ENCODE results near the gene CLDN9.

- TF ChIP-seq POLR2A (IDR thresholded peaks at IDR 0.05) (no peak), CTCF (IDR thresholded peaks at IDR 0.05 in 4 of 5, conservative IDR thresholded peaks at IDR 0.05 in 1 of 5) (no peak)
Measured at GRCh38 chr16:2964475-2965336, 48.0 kb upstream of the CLDN9 start.

Measured in gastrocnemius medialis (tissue), 4 donors.